OCI-LY7 (cell line): Measurements from ENCODE around the gene MARCHF11.

Experiments
- CTCF ChIP-seq: fragments of 200-600 bp; sonication (generic); conservative IDR thresholded peaks from 2 replicates; pipeline ENCODE4 v1.5.1; 2014; ENCODE audit warnings: mild to moderate bottlenecking, antibody characterized with exemption, low read length, moderate library complexity, mixed read lengths
- EZH2phosphoT487 ChIP-seq: fragments of 200-600 bp; sonication (generic); IDR thresholded peaks from 2 replicates; pipeline ENCODE4 v1.6.1; 2018; ENCODE audit warnings: low read depth, borderline replicate concordance, mild to moderate bottlenecking, mixed run types, antibody characterized with exemption, low read length, moderate library complexity, mixed read lengths

- TF ChIP-seq CTCF (no peak), EZH2phosphoT487 (no peak)
Observed at GRCh38 chr5:16178745-16179372, 732 bp downstream of the MARCHF11 start.
